Limb (tissue), 2 donors: ENCODE measurements around the gene NGFR.

ENCODE experiments used
- DNase-seq, 2 donors: peaks; one replicate each; pipeline ENCODE4 v3.0.0-alpha.2; 2016; ENCODE audit errors: extremely low spot score in 2 of 2

The NGFR gene

GRCh38 chr17:49557312-49558024 lies 62.4 kb downstream of the NGFR start:
- DNase-seq: peak in 1 of 2 donors; percentile 50
